Muscle of back (tissue), 11 donors: Measurements from ENCODE around the gene SLIT3. TPM values are rescaled to one million over a fixed set of nuclear protein-coding genes. Genes with fewer than 3 reads are reported as not detected.
"Not testable (repeated sequence)": the region's sequence is repeated elsewhere in the genome, so short reads cannot be mapped to it uniquely, and the experiment has no call there.

Experiments
- DNase-seq, 3 donors: peaks; one replicate each; pipeline versions ENCODE4 v3.0.0 to v3.0.0-alpha.2; 2013
- polyA plus RNA-seq, 10 donors: library from polyadenylated mRNA; unstranded; fragments of 120-200 nt; gene quantifications; one replicate each; pipeline ENCODE4 v1.2.1, GENCODE V29; 2013; ENCODE audit not compliant: insufficient read length in 10 of 10

Gene SLIT3
- polyA plus RNA-seq, 10 donors, result 6.6 to 47.9 (median 10.4) TPM

DNA sequence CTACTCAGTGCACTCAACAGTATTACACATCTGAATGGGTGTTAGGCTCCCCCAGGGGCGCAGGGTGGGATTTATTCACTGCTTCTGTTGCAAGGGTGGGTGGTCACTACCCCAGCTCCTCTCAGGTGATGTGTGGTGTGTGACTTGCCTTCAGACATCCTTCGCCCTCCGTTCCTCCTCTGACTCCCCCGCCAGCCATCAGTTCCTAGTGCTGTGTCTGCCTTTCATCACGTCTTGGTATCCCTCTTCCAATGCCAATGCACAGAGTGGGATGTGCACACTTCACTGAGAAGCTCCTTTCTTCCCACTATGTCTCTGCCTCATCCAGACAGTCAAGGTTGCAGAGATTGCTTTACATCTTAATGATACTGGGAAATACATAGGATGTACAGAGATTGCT is 79.4 kb downstream of the SLIT3 start:
- DNase-seq, result no peak

DNA sequence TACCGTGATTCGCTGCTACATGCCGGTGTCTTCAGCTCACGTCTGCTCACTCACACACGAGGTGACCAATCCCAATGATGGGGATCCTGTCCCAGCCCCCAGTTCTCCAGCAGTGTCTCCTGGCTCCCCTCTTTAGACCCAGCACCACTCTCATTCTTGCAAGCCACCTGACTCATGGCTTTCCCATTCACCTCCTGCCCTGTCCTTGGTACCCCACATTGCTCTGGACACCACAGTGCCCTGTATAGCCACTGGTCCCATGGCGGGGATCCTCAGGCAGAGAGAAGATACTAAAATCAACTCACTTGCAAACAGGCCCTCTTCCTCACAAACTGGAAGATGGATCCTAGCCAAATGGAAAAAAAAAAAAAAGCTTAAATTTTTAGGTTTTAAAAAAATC is 81.0 kb downstream of the SLIT3 start:
- DNase-seq, result no peak

DNA sequence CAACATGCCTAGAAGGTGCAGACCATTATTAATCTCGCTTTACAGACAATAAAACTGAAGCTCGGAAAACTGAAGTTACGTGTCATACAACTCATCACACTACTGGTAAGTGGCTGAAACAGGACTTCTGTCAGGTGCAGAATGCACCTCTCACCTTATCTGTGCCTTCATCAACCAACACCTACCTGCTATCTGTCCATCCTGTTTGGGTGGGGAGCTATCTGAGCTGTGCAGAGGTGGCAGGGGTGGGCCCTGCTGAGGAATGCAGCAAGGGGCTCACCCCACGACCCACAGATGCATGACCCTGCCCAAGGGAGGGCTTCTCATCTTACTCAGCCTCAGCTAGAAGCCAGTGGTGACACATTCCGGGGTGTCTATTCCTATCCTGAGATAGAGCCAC is 81.6 kb downstream of the SLIT3 start:
- DNase-seq, result no peak

DNA sequence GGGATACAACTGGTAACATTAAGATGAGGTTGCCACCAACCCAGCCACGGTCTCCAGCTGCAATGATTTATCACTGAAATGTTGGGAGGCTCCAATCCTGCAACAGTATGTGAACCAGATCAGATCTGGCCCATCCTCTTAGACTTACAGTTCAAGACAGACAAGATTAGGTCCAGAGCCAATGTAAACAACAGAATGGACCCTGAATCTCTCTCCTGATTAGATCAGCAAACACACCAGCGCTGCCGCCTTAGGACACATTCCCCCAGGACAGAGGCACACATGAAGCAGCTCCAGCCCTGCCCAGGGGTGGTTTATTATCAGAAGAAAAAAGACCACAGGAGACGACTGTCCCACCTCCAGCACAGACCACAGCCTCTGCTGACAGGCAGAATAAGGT is 82.1 kb downstream of the SLIT3 start:
- DNase-seq, result no peak

DNA sequence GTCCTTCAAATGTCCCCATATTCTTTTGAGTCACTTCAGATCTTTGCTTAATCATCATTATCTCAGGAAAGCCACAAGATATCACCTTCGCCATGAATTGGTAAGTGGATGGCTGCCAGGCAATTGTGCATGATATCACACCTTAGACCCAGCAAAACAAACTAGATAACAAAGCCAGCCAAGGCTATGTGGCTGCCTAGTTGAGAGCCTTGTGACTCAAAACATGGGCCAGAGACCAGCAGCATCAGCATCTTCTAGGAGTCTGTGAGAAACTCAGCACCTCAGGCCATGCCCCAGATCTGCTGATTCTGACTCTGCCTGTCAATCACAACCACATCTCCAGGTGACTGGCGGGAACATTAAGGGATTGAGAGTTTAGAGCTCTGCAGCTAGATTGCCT is 82.8 kb downstream of the SLIT3 start:
- DNase-seq, result no peak

DNA sequence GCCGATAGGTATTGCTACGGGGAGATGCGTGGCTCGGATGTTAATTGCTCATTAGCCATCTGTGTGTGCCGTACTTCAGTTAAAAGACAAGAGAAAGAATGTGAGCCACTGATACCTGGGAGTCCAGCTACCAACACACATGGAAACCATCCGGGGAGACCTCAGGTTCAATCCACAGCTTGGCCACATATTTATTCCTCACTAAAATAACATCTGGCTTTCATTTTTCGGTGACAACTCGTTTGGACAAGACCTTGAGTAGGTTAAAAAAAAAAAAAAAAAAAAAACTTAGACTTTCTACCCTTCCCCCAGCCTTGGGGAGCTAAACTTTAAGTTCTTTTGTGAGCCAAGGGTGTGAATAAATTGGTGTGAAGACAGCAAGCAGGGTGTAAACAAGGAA is 84.1 kb downstream of the SLIT3 start:
- DNase-seq, result peak in 1 of 3 donors; percentile 19

DNA sequence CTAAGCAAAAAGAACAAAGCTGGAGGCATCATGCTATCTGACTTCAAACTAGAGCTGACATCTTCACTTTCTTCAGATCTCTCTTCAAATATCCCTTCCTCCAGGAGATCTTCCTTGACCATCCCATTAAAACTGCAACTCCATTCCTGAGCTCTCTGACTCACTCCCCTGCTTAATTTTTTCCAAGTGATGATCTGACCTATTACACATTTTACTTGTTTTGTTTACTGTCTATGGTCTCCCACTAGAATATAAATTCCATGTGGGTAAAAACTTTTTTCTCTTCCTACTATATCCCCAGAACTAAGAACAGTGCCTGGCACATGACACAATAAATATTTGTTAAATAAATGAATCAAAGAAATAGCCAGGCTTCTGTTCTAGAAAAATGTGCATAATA is 87.5 kb downstream of the SLIT3 start:
- DNase-seq, result peak in 1 of 3 donors; percentile 26

DNA sequence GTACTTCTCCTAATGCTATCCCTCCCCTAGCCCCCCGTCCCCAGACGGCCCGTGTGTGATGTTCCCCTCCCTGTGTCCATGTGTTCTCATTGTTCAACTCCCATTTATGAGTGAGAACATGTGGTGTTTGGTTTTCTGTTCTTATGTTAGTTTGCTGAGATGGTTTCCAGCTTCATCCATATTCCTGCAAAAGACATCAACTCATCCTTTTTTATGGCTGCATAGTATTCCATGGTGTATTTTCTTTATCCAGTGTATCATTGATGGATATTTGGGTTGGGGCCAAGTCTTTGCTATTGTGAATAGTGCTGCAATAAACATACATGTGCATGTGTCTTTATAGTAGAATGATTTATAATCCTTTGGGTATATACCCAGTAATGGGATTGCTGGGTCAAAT is 89.2 kb downstream of the SLIT3 start:
- DNase-seq, result not testable (repeated sequence)

DNA sequence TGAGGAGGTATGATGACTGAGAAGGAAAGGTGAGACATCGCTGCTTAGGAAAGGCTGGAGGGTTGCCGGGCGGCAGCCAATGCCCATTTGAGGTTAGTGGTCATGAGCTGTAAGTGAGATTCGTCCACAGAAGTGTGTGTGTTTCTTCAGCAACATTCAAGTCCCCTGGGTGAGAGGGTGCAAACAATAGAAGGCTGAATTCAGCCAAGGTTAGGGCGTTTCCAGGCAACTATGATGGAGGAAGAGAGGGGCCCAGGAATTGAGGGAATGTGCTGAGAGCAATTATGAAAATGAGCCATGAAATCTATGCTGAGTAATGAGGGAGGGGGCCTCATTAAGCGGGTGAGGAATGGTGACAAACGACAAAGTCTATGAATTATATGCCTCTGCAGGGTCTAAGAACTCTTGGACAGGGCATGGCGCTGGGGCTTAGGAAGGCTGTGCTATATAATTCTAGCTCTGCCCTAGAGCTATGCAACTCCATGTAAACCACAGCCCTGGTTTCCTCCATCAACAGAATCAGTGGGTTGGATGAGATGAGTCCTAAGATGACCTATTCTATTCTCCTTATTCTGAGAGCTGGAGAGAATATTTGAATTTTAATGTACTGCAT is 96.0 kb downstream of the SLIT3 start:
- no peak for DNase-seq

DNA sequence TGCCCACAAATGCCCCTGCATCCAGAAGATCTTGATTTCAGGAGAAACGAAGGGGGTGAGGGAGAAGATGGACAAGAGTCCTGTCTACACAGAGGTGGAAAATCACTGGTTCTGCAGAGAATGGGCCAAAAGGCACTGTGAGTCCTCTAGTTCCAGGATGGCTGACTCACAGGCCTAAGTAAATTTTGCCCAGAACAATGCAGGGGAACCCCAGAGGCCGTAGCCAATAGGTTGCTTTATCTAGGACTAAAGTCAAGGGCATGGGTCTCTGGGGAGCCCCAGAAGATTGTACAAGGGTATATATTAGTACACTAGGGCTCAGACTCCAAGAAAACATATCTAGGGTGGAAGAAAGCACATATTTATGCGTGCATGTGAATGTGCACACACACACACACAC is 98.0 kb downstream of the SLIT3 start:
- no peak for DNase-seq

DNA sequence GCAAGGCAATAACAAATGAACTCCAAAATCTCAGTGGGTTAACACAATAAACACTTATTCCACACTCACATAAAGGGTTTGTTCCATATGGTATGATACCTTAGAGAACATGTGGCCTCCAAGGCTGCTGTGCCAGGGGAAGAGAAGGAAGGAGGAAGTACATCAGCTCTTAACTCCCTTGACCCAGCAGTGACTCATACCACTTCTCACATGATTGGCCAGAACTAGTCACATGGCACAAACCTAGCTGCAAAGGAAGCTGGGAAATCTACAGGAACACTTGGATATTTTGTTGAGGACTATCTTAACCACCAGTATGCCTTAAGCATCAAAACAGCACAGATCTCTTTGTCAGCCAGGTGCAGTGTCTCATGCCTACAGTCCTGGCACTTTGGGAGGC is 99.3 kb downstream of the SLIT3 start:
- no peak for DNase-seq

DNA sequence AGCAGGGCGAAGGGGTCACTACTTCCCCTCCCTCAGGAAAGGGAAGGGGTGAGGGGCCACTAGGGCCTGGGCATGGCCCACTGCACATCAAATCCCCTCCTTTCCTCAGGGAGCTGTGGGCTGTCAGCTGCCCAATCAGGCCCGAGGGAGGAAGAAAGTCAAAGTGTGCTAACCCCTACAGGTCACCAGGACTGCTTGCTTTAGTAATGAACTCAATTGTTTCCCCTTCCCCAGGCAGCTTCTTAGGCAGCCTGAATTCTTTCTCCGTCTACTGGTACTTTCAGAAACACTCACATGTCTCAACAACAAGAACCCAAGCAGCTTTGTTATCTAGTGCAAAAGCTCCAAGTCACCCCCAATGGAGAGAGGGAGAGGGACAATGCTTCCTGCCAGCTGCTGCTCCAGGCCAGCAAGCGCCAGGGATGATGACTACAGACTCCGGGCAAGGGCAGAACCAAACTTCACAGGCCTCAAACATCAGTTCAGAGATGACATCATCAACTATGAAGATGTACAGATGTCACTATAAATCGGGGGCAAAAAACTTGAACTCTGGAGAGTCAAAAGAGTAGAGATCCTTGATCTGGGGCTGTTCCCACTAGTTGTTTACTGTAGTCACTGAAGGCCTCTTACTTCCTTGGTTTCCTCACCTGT is 100.7 kb downstream of the SLIT3 start:
- DNase-seq, result no peak

DNA sequence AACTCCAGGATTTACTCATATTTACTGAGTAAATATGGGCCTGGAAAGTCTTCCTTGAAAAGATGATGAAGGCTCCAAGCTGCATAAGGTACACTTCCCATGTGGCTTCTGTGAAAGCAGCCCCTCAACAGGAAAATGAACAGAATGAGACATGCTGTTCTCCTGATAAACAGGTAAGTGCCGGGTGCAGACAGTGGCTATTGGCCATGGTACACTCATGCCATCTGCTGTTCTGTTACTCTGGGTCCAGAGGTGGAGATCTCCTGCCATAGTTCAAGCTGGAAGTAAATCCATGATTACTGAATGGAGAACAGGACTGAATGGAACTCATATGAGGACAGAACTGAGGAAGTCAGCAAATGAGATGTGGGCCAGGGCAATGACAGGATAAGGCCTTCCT is 103.6 kb downstream of the SLIT3 start:
- DNase-seq, result no peak

DNA sequence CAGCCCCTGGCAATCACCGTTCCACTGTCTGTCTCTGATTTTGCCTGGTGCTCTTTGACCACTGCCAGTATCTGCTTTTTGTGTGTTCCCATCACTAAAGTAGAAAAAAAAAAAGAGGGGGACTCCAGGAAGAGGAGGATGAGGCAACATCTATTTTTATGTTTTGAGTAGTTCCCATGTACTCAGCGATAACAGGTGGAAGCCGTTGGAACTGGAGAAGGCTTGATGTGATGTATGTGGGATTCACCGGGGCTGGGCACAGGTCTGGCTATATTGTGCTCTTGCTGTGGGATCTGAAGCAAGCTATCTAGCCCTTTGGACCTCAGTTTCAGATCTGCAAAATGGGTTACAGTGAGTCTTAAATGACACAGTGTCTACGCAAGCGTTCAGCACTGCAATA is 104.9 kb downstream of the SLIT3 start:
- no peak for DNase-seq

DNA sequence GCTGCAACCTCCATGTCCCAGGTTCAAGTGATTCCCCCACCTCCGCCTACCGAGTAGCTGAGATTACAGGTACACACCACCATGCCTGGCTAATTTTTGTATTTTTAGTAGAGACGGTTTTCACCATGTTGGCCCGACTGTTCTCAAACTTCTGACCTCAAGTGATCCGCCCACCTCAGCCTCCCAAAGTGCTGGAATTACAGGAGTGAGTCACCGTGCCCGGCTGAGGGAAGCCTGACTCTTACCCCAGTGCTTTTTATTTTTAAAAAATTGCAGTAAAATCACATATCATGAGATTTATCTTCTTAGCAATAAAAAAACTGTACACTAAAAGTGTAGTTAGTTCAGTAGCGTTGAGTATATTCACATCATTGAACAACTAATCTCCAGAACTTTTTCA is 105.3 kb downstream of the SLIT3 start:
- no peak for DNase-seq

DNA sequence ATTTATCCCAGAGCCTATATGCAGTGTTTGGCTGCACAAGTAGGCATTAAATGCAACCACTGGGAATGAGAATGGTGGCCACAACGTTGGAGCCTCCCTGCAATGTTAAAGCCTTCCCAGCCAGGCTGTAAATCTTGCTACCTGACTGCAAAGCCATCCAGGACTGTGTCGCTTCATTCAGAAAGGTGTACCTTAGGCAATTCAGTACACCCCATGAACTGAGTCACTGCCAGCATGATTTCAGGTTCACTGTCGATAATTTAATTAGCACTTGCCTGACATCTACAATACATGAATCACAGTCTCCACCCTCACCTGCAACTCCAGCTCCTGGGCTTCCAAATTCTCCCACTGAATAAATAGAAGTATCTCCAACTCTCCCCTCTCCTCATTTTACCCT is 108.4 kb downstream of the SLIT3 start:
- DNase-seq, result no peak

DNA sequence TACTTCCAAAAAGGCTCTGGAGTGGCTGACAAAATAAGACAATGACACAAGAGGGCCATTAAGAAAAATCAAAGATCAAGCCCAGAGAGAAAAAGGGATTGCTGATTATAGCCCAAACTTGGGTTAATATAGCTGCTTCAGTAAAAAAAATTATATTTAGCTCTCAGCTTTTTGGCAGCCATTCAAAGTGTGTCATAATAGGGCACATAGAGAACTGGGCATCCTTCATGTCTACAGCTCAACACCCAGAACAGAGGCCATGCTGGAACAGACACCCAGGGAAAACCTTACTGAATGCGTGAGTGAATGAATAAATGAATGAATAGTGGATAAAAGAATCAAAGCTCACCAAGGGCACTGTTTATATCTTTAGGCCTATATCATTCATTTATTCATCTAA is 110.1 kb downstream of the SLIT3 start:
- DNase-seq, result no peak

DNA sequence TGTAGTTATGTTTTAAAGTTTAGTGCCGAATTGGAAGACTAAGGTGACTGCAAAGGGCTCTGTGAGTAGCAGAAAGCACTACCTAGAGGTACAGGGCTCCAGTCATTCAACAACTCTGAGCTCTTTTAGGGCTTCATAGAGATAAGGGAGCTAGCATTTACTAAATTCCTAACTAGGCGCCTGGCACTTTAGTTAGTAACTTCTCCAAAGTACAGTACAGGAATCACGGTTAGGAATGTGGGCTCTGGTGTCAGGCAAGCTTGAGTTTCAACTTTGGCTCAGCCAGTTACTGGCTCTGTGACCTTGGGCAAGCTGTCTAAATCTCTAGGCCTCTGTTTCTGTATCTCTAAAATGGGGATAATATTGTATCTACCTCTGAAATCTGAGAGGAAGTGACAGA is 115.3 kb downstream of the SLIT3 start:
- DNase-seq, result no peak

DNA sequence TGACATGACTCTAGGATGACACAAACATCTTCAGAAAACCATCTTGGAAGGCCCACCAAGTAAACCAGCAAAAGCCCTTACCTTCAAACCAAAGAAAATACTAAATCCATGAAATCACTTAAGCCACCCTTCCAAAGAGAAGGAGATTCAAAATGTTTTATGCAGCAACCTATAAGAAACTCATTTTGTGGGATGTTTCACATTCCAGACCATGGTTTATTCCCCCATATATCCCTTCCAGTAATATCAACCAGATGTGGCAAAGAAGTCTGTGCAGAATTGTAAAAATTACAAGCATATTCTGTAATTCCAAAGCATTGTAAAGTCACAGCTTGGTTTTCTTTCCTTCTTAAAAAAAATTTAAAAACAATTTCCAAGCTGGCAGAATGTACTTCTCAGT is 117.4 kb downstream of the SLIT3 start:
- DNase-seq, result peak; percentile 19 to 76 (median 36)

DNA sequence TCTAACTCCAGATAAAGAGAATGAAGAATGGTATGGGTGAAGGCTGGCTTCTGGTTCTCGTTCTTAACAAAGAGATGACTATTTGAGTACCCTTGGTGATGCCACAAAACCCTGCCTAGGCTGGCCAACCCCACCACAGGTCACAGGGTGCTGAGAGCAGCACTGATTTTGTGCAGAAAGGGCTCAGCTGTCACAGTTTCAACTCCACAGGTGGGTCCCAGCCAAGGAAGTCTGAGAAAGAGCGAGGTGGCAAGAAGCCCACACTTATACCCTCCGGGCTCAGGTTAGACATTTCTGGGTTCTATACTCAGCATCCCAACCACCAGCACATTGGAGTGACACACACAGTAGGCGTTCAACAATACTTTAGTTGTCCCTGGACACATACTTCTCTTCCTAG is 118.1 kb downstream of the SLIT3 start:
- no peak for DNase-seq

DNA sequence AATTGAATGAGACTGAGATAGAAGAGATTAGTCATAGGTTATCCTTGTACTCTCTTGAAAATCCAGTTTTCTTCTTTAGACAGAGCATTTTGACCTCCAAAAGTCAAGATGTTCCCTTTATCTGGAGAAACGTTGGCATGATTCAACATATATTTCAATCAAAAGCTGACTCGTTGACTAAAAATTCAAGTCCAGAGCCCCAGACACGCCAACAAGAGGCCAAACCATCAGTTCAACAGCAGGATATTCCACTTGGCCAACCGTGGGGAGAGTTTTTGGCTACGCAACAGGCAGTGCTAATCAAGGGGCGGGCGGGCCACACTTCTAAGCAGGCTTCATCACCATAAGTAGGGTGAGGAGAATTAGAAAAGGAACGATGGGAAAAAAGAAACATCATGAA is 119.1 kb downstream of the SLIT3 start:
- DNase-seq, result no peak

DNA sequence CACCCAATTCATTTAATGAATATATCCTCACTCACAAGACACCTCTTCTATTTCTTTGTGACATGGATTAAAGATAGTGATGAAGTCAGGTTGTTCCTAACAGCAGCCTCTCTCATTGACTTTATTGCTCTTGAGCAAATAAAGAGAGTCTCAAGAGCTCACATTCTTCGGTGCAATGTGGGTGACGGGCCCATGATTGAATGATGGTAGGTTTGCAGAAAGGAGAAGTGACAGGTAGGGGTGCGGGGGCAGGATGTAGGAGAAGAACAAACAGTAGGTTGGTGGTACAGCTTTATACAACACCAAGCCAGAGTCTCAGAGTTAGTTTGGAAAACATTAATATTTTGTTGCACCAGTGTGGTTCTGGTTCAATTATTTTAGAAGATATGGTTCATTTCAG is 122.2 kb downstream of the SLIT3 start:
- DNase-seq, result no peak

DNA sequence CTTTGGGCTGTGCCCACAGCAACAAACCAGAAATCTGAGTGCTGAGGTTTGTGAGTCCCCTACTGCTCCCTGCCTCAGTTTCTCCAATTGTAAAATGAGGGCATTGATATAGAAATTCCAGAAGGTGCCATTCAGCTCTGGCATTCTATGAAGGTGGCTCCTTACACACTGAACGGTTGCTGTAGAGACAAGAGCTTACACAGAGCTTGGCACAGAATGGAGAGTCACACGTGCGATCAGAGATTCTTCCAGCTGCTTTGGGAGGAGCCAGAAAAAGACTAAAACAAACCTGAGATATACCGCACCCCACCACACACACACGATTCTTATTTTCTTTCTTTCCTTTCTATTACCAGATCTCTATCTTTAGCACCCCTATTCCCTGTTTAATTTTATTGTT is 122.7 kb downstream of the SLIT3 start:
- DNase-seq, result no peak
